ENCODE data around the gene SH3PXD2A.

- TF ChIP-seq CTCF (conservative IDR thresholded peaks at IDR 0.05; ENCODE audit: low read depth, low read length): no peak
- TF ChIP-seq EZH2 (IDR thresholded peaks at IDR 0.05; ENCODE audit: borderline replicate concordance, low read depth, low read length, poor library complexity, severe bottlenecking): no peak
These were observed 278.5 kb downstream of the SH3PXD2A start for GRCh38 chr10:103576862-103577261.
